GM20000 (cell line): ENCODE results near the gene HIVEP3.

Source experiments
- DNase-seq: peaks from one replicate; pipeline ENCODE4 v3.0.0; 2012; ENCODE audit warnings: low spot score
- TF ChIP-seq, protein P1 (sequence below): IDR thresholded peaks from 2 replicates; pipeline ENCODE4 v1.5.1; 2012; ENCODE audit warnings: mild to moderate bottlenecking, control low read depth; ENCODE audit errors: extremely low read depth, missing control alignments

HIVEP3 gene

DNA sequence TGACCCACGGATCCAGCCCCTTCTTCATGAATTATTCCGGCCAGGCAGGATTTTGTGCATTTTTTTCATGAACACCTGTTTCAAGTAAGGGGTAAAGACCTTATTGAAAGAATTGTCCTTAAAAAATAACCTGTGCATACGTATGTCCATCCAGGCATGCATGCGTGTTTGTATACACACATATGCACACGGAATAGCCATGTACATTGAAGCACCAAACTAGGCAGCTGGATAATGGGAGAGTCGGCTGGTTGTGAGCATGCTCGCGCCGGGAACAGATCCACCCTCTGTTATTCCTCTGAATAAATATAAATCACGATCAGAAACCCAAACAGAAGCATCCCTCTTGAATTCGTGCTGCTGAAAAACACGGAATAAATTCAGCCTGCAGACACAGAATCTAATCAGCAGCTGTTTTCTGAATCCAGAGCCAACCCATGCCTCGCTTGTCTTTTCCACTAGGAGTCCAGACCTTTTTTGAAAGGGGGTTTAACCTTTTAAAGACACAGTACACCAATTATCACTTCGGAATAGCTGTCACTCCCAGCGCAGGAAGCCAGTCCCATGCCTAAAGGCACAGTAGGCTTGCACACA lies at the start of gene HIVEP3:
Gene HIVEP3 (minus strand): TSS at position 473 of the 594 bp plus-strand sequence.
- TF ChIP-seq, protein P1, sequence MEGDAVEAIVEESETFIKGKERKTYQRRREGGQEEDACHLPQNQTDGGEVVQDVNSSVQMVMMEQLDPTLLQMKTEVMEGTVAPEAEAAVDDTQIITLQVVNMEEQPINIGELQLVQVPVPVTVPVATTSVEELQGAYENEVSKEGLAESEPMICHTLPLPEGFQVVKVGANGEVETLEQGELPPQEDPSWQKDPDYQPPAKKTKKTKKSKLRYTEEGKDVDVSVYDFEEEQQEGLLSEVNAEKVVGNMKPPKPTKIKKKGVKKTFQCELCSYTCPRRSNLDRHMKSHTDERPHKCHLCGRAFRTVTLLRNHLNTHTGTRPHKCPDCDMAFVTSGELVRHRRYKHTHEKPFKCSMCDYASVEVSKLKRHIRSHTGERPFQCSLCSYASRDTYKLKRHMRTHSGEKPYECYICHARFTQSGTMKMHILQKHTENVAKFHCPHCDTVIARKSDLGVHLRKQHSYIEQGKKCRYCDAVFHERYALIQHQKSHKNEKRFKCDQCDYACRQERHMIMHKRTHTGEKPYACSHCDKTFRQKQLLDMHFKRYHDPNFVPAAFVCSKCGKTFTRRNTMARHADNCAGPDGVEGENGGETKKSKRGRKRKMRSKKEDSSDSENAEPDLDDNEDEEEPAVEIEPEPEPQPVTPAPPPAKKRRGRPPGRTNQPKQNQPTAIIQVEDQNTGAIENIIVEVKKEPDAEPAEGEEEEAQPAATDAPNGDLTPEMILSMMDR: no peak
- no peak for DNase-seq

- TF ChIP-seq, protein P1: no peak
- no peak for DNase-seq
Observed at GRCh38 chr1:41964400-41964799, 45.7 kb upstream of the HIVEP3 start.

- no peak for DNase-seq
- TF ChIP-seq, protein P1: no peak
Observed at GRCh38 chr1:41963636-41964035, 44.9 kb upstream of the HIVEP3 start.

DNA sequence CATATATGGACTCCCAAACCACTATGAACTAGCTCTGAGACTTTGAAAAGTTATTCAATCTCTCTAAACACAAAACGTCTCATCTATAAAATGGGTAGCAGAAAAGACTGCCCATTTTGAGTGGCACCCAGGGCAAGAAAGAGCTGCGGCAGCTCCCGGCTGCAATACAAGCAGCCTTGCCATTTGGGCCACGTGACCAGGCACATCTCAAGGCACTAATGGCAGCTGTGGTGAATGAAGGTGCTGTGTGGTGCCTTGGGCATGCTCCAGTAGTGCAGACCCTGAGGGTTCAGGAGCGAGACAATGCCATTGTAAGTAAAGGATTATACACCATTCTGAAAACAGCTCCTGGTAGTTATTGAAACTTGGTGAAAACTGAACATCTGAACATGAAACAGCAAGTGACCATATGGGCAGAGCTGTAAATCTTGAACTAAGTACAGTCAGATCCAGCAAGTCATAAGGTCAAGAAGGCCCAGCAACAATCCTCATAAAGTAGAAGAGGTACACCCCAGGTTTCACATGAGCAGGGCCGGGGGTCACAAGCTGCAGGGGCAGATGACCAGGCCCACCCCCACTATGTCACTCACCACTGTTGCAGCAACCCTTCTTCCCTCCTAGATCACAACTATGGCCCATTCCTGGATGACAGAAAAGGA lies 39.4 kb upstream of the HIVEP3 start:
- TF ChIP-seq, protein P1: no peak
- no peak for DNase-seq

DNA sequence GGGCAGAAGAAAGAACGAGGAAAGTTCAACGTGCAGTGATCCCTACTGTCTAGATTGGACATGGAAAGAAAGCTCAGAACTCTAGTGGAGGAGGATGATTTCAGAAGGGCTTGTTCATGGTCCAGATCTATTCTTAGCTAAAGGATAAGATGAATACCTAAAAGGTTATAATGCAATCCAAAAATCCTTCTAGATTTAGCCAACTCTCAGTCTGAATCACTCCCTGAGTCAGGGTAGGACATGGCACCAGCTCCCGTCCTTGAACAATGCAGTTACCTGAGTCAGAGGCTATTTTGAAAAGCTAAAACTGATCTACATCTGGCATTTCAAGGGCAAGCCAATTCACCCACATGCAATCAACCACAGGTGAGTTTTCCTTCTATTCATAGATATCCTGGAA lies 38.8 kb upstream of the HIVEP3 start:
- no peak for DNase-seq

DNA sequence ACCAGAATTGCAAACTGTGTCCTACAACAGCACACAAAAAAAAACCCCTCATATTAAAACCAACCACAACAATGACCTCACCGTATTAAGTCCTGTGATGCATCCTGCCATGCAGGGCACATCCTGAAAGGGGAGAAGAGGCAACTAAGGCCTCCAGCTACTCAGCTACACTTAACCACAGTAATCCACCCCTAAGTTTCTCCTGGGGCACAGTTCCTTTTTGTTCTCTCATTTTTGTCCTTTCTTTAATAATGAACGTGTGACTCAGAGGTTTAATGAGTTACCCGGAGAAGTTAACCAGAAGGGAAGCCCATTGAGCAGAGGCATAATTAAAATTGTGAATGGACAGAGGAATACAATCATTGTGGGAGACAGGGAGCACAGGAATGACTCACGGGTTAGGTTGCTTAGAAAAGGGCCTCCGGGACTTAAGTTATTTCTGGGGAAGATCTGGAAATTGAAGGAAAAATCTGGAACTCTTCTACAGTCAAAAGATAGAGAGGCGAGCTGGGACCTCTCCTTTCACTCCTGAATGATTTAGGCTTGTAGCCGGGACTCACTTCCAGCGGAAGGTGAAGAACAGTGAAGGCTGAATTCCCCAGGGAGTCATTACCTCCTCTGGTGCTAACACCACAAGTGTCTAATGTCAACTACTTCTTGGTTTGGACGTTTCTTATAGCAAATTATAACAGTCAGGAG lies 36.9 kb upstream of the HIVEP3 start:
- TF ChIP-seq, protein P1: no peak
- peak; percentile 57 for DNase-seq

More for the DNA sequence above, 38.8 kb upstream of the HIVEP3 start:
- TF ChIP-seq, protein P1: no peak

GRCh38 chr1:41954533-41954944 lies 35.8 kb upstream of the HIVEP3 start:
- DNase-seq: no peak

More at GRCh38 chr1:41954533-41954944, 35.8 kb upstream of the HIVEP3 start:
- TF ChIP-seq, protein P1: no peak
